A549 (cell line): ENCODE results near the gene NAPSA. TPM values are rescaled to one million over a fixed set of nuclear protein-coding genes. Genes with fewer than 3 reads are reported as not detected.

Experiments
- ATAC-seq, 2 experiments: fragments of 200-7000 bp in 1 of 2; fragments of >200 bp in 1 of 2; cut with Nextera tagmentation in 1 of 2; cut with Tn5 transposase in 1 of 2; 3 replicates each; pipeline versions ENCODE4 v1.8.0 to v1.9.1; 2018 to 2020; ENCODE audit warnings: mild to moderate bottlenecking in 1 of 2, moderate library complexity in 1 of 2
- CTCF ChIA-PET: fragments of 300-600 bp; sonication (Branson Sonifier 250); formaldehyde crosslinking; extraction: SDS; loops from one replicate; lab custom pipeline; 2021; ENCODE audit warnings: antibody characterized with exemption, inconsistent platforms; lab: Yijun Ruan, JAX
- POLR2A ChIA-PET: fragments of 350-600 bp; formaldehyde crosslinking; extraction: SDS; loops from one replicate; lab custom pipeline; 2021; ENCODE audit warnings: antibody characterized with exemption, inconsistent platforms; lab: Yijun Ruan, JAX
- DNase-seq, 2 experiments: peaks; one replicate each; pipeline versions ENCODE4 v3.0.0 to v3.0.0-alpha.2; 2011 to 2016; ENCODE audit warnings: low read depth in 1 of 2, low spot score in 1 of 2
- FAIRE-seq: peaks from 2 replicates; lab custom pipeline; 2011; peaks lifted over from hg19 to GRCh38; lab: Jason Lieb, UNC
- H3K27ac ChIP-seq, 2 experiments: fragments of >200 bp; sonication (Bioruptor Twin); formaldehyde crosslinking; 3 replicates each; pipeline ENCODE4 v1.5.1; 2016 to 2017
- H3K4me1 ChIP-seq: fragments of >200 bp; sonication (Bioruptor Twin); formaldehyde crosslinking; 3 replicates; pipeline ENCODE4 v1.6.1; 2016
- H3K4me2 ChIP-seq: fragments of >200 bp; sonication (Bioruptor Twin); formaldehyde crosslinking; 3 replicates; pipeline ENCODE4 v1.6.1; 2016
- H3K4me3 ChIP-seq: fragments of >200 bp; sonication (Bioruptor Twin); formaldehyde crosslinking; 3 replicates; pipeline ENCODE4 v1.5.1; 2016
- H3K9me3 ChIP-seq: fragments of >200 bp; sonication (Bioruptor Twin); formaldehyde crosslinking; 3 replicates; pipeline ENCODE4 v1.6.1; 2016
- CBX8 ChIP-seq: fragments of 200-600 bp; sonication (generic); IDR thresholded peaks from 2 replicates; pipeline ENCODE4 v1.6.1; 2016
- CEBPB ChIP-seq, 2 experiments: fragments of >200 bp in 1 of 2; sonication (Bioruptor Twin) in 1 of 2; formaldehyde crosslinking in 1 of 2; IDR thresholded peaks; 2 replicates each; pipeline ENCODE4 v1.6.1; 2012 to 2016
- CHD2 ChIP-seq: fragments of 150-350 bp; IDR thresholded peaks from 2 replicates; pipeline ENCODE4 v1.6.1; 2014; ENCODE audit warnings: low read length; ENCODE audit not compliant: partially characterized antibody
- CHD4 ChIP-seq: fragments of 200-600 bp; sonication (generic); IDR thresholded peaks from 2 replicates; pipeline ENCODE4 v1.6.1; 2016; ENCODE audit warnings: antibody characterized with exemption, mild to moderate bottlenecking, borderline replicate concordance
- EHF ChIP-seq: fragments of 250-450 bp; sonication (Bioruptor Pico); IDR thresholded peaks from 2 replicates; pipeline ENCODE4 v1.5.0; 2020; ENCODE audit warnings: mild to moderate bottlenecking
- EP300 ChIP-seq, 2 experiments: fragments of >200 bp; sonication (Bioruptor Twin); formaldehyde crosslinking; IDR thresholded peaks; 2 replicates in 1 of 2; 3 replicates in 1 of 2; pipeline ENCODE4 v1.6.1; 2016 to 2017
- FOXS1 ChIP-seq: fragments of 250-450 bp; sonication (Bioruptor Pico); IDR thresholded peaks from 2 replicates; pipeline ENCODE4 v1.5.0; 2020; ENCODE audit warnings: mild to moderate bottlenecking, moderate library complexity
- HDAC2 ChIP-seq: fragments of 200-600 bp; sonication (generic); IDR thresholded peaks from 2 replicates; pipeline ENCODE4 v1.6.1; 2016
- HES2 ChIP-seq: fragments of >200 bp; sonication (Bioruptor Twin); formaldehyde crosslinking; IDR thresholded peaks from 2 replicates; pipeline ENCODE4 v1.6.1; 2016
- HOXB13 ChIP-seq: fragments of 250-450 bp; sonication (Bioruptor Pico); IDR thresholded peaks from 2 replicates; pipeline ENCODE4 v1.5.0; 2020; ENCODE audit warnings: low read depth, mild to moderate bottlenecking, moderate library complexity
- HOXB5 ChIP-seq: fragments of 250-450 bp; sonication (Bioruptor Pico); IDR thresholded peaks from 2 replicates; pipeline ENCODE4 v1.5.0; 2020; ENCODE audit warnings: mild to moderate bottlenecking, moderate library complexity
- JUN ChIP-seq, 2 experiments: fragments of >200 bp; sonication (Bioruptor Twin); formaldehyde crosslinking; IDR thresholded peaks; 2 replicates in 1 of 2; 3 replicates in 1 of 2; pipeline ENCODE4 v1.6.1; 2016 to 2017
- JUNB ChIP-seq: fragments of >200 bp; sonication (Bioruptor Twin); formaldehyde crosslinking; IDR thresholded peaks from 2 replicates; pipeline ENCODE4 v1.6.1; 2016
- KDM1A ChIP-seq: fragments of 200-600 bp; sonication (generic); IDR thresholded peaks from 2 replicates; pipeline ENCODE4 v1.6.1; 2016; ENCODE audit warnings: low read depth, mild to moderate bottlenecking
- RARB ChIP-seq: fragments of 250-450 bp; sonication (Bioruptor Pico); IDR thresholded peaks from 2 replicates; pipeline ENCODE4 v1.8.0; 2021; ENCODE audit warnings: mild to moderate bottlenecking, moderate library complexity
- RFX5 ChIP-seq: fragments of 450-650 bp; IDR thresholded peaks from 2 replicates; pipeline ENCODE4 v1.7.1; 2014; ENCODE audit warnings: antibody characterized with exemption, mild to moderate bottlenecking, moderate library complexity
- SREBF2 ChIP-seq: fragments of 450-650 bp; IDR thresholded peaks from 2 replicates; pipeline ENCODE4 v1.6.1; 2014; ENCODE audit warnings: mild to moderate bottlenecking, moderate library complexity
- ZFP36 ChIP-seq: fragments of 450-650 bp; IDR thresholded peaks from 2 replicates; pipeline ENCODE4 v1.6.1; 2014; ENCODE audit warnings: borderline replicate concordance; ENCODE audit not compliant: partially characterized antibody
- ZNF302 ChIP-seq: fragments of 250-450 bp; sonication (Bioruptor Pico); IDR thresholded peaks from 2 replicates; pipeline ENCODE4 v1.9.0; 2021; ENCODE audit warnings: inconsistent platforms, mild to moderate bottlenecking, moderate library complexity
- WGBS: methylation state at CpG from one replicate; pipeline ENCODE4 v1.1.6; 2017; ENCODE audit errors: missing lambda C conversion rate; 5-methylcytosine and 5-hydroxymethylcytosine counted together
- polyA plus RNA-seq, 4 experiments: library from polyadenylated mRNA; depleted of rRNA in 3 of 4; stranded (reverse); fragments of >200 nt; fragmentation: RNase III in 1 of 4; extraction: RNeasy Plus Mini Kit Qiagen cat#74134 plus additional on column Dnase treatment in 1 of 4; gene quantifications; 2 replicates in 3 of 4; 3 replicates in 1 of 4; pipeline ENCODE4 v1.2.3, GENCODE V29; 2011 to 2017
- TF ChIP-seq, protein P1 (sequence below): fragments of >200 bp; sonication (Bioruptor Twin); formaldehyde crosslinking; IDR thresholded peaks from 3 replicates; pipeline ENCODE4 v1.5.1; 2016
- TF ChIP-seq, protein P2 (sequence below): fragments of 150-350 bp; IDR thresholded peaks from 2 replicates; pipeline ENCODE4 v1.6.1; 2014; ENCODE audit warnings: low read depth, mild to moderate bottlenecking, low read length
- TF ChIP-seq, protein P3 (sequence below): fragments of 250-450 bp; sonication (Bioruptor Pico); IDR thresholded peaks from 2 replicates; pipeline ENCODE4 v1.5.0; 2020; ENCODE audit warnings: low read depth, mild to moderate bottlenecking, moderate library complexity

NAPSA gene
- polyA plus RNA-seq, 2 of the 4 experiments (the other 2 are of a cell fraction), result 1.3 to 1.5 TPM

- peak in 1 of 2 experiments; percentile 8; a peak in 2 of 6 replicates for ATAC-seq
- ChIA-PET POLR2A (no interaction called here), CTCF (interaction anchor here (0.6 to 12.4 kb wide), 10 partner anchors 8 to 422 kb away, joined by 3 to 175 read pairs (median 7); no protein-coding TSS in a partner anchor)
- Histone ChIP-seq H3K4me1 (0 out of 3 replicates have a peak, but pooled peaks cover 5% of the 10 kb centered on the region), H3K4me2 (no peak overlapping the region), H3K9me3 (no peaks in the 10 kb centered on the region), H3K27ac (no peak overlapping the region), H3K4me3 (no peak overlapping the region)
- 81% methylated on average over 7 of the region's 7 CpGs for WGBS
- TF ChIP-seq HOXB13 (CRISPR knock-in tag) (no peak), FOXS1 (CRISPR knock-in tag) (no peak), HDAC2 (no peak), SREBF2 (no peak)
- no peak for FAIRE-seq
- DNase-seq, result peak in 1 of 2 experiments; percentile 66
Measured at GRCh38 chr19:50361290-50362029, 4.0 kb downstream of the NAPSA start.

GRCh38 chr19:50359328-50359818 is 6.1 kb downstream of the NAPSA start:
- Histone ChIP-seq H3K27ac (no peak overlapping the region), H3K9me3 (no peaks in the 10 kb centered on the region), H3K4me2 (no peak overlapping the region), H3K4me1 (0 out of 3 replicates have a peak, but pooled peaks cover 5% of the 10 kb centered on the region), H3K4me3 (no peak overlapping the region)
- TF ChIP-seq ZFP36 (no peak), CEBPB (IDR thresholded peaks at IDR 0.05) (no peak), RFX5 (no peak), KDM1A (no peak), HES2 (no peak), EHF (CRISPR knock-in tag) (no peak), SREBF2 (no peak), JUNB (no peak), CHD4 (no peak), JUN (IDR thresholded peaks at IDR 0.05) (no peak), HOXB5 (no peak), RARB (CRISPR knock-in tag) (no peak), CHD2 (no peak), ZNF302 (CRISPR knock-in tag) (no peak), CBX8 (no peak), EP300 (IDR thresholded peaks at IDR 0.05) (no peak)
- TF ChIP-seq, protein P1, sequence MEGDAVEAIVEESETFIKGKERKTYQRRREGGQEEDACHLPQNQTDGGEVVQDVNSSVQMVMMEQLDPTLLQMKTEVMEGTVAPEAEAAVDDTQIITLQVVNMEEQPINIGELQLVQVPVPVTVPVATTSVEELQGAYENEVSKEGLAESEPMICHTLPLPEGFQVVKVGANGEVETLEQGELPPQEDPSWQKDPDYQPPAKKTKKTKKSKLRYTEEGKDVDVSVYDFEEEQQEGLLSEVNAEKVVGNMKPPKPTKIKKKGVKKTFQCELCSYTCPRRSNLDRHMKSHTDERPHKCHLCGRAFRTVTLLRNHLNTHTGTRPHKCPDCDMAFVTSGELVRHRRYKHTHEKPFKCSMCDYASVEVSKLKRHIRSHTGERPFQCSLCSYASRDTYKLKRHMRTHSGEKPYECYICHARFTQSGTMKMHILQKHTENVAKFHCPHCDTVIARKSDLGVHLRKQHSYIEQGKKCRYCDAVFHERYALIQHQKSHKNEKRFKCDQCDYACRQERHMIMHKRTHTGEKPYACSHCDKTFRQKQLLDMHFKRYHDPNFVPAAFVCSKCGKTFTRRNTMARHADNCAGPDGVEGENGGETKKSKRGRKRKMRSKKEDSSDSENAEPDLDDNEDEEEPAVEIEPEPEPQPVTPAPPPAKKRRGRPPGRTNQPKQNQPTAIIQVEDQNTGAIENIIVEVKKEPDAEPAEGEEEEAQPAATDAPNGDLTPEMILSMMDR, result no peak
- TF ChIP-seq, protein P2, sequence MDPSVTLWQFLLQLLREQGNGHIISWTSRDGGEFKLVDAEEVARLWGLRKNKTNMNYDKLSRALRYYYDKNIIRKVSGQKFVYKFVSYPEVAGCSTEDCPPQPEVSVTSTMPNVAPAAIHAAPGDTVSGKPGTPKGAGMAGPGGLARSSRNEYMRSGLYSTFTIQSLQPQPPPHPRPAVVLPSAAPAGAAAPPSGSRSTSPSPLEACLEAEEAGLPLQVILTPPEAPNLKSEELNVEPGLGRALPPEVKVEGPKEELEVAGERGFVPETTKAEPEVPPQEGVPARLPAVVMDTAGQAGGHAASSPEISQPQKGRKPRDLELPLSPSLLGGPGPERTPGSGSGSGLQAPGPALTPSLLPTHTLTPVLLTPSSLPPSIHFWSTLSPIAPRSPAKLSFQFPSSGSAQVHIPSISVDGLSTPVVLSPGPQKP, result no peak
- TF ChIP-seq, protein P3, sequence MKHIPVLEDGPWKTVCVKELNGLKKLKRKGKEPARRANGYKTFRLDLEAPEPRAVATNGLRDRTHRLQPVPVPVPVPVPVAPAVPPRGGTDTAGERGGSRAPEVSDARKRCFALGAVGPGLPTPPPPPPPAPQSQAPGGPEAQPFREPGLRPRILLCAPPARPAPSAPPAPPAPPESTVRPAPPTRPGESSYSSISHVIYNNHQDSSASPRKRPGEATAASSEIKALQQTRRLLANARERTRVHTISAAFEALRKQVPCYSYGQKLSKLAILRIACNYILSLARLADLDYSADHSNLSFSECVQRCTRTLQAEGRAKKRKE, result no peak
- DNase-seq (no peak), ATAC-seq (no peak), FAIRE-seq (no peak)
- ChIA-PET CTCF (interaction anchor here (0.6 to 12.4 kb wide), 9 partner anchors 53 to 563 kb away, joined by 3 to 175 read pairs (median 3); no protein-coding TSS in a partner anchor), POLR2A (no interaction called here)
- WGBS, result 70% methylated on average over 11 of the region's 11 CpGs
